AG09309 (cell line): Measurements from ENCODE around the gene ATP8A2.

Experiments
- DNase-seq: peaks from one replicate; pipeline ENCODE4 v3.0.0-alpha.2; 2010; ENCODE audit warnings: low read depth
- H3K4me3 ChIP-seq: 2 replicates; pipeline ENCODE4 v1.5.1; 2011; ENCODE audit warnings: mild to moderate bottlenecking, low read depth, low read length, moderate library complexity; ENCODE audit not compliant: control insufficient read depth
- CTCF ChIP-seq: IDR thresholded peaks from 2 replicates; pipeline ENCODE4 v1.5.1; 2011; ENCODE audit warnings: mild to moderate bottlenecking, low read depth, low read length, inconsistent platforms; ENCODE audit not compliant: insufficient read depth, control insufficient read depth; ENCODE audit errors: missing control alignments

Gene ATP8A2

GRCh38 chr13:25827831-25828465 is 456.2 kb downstream of the ATP8A2 start:
- H3K4me3 ChIP-seq = no peak overlapping the region
- TF ChIP-seq CTCF = no peak
- DNase-seq = no peak

- H3K4me3 ChIP-seq = no peak overlapping the region
- TF ChIP-seq CTCF = no peak
- no peak for DNase-seq
Observed at GRCh38 chr13:25833761-25834160, 462.0 kb downstream of the ATP8A2 start.

- DNase-seq = no peak
- H3K4me3 ChIP-seq = no peak overlapping the region
- TF ChIP-seq CTCF = no peak
Observed at GRCh38 chr13:25836574-25837336, 465.0 kb downstream of the ATP8A2 start.

- no peak overlapping the region for H3K4me3 ChIP-seq
- TF ChIP-seq CTCF = no peak
- no peak for DNase-seq
Observed at GRCh38 chr13:25839371-25839770, 467.6 kb downstream of the ATP8A2 start.

GRCh38 chr13:25840261-25840660 is 468.5 kb downstream of the ATP8A2 start:
- no peak overlapping the region for H3K4me3 ChIP-seq
- DNase-seq = no peak
- no peak for TF ChIP-seq CTCF

GRCh38 chr13:25840931-25841330 is 469.2 kb downstream of the ATP8A2 start:
- no peak for TF ChIP-seq CTCF
- DNase-seq = no peak
- H3K4me3 ChIP-seq = no peak overlapping the region
